Kidney (tissue), 14 donors: ENCODE results near the gene PNMA6E. TPM values are rescaled to one million over a fixed set of nuclear protein-coding genes. Genes with fewer than 3 reads are reported as not detected.

Experiments
- DNase-seq, 5 donors: peaks; one replicate each; pipeline ENCODE4 v3.0.0-alpha.2; 2013 to 2020
- FAIRE-seq: peaks from 2 replicates; lab custom pipeline; 2012; peaks lifted over from hg19 to GRCh38; lab: Jason Lieb, UNC
- H3K27ac ChIP-seq, 2 donors: one replicate each; pipeline ENCODE4 v1.7.0; 2013; ENCODE audit warnings: low read depth in 2 of 2, low read length in 2 of 2, inconsistent platforms in 1 of 2
- H3K27me3 ChIP-seq: one replicate; pipeline ENCODE4 v1.7.1; 2013; ENCODE audit warnings: low read length, inconsistent platforms; ENCODE audit not compliant: control insufficient read depth, insufficient read depth
- H3K36me3 ChIP-seq, 3 donors: one replicate each; pipeline versions ENCODE4 v1.7.0 to v1.7.1; 2013; ENCODE audit warnings: low read length in 3 of 3, control low read depth in 1 of 3, inconsistent platforms in 1 of 3; ENCODE audit not compliant: insufficient read depth in 3 of 3, control insufficient read depth in 2 of 3
- H3K4me1 ChIP-seq, 3 donors: one replicate each; pipeline versions ENCODE4 v1.7.0 to v1.7.1; 2013; ENCODE audit warnings: low read length in 3 of 3, inconsistent platforms in 1 of 3, low read depth in 1 of 3; ENCODE audit not compliant: control insufficient read depth in 2 of 3, insufficient read depth in 2 of 3
- H3K4me3 ChIP-seq, 3 donors: one replicate each; pipeline versions ENCODE4 v1.7.0 to v1.8.1; 2013; ENCODE audit warnings: low read length in 3 of 3, control low read depth in 1 of 3, inconsistent platforms in 1 of 3
- H3K9ac ChIP-seq, 3 donors: one replicate each; pipeline versions ENCODE4 v1.7.0 to v1.7.1; 2013; ENCODE audit warnings: low read length in 3 of 3, control low read depth in 1 of 3, inconsistent platforms in 1 of 3
- H3K9me3 ChIP-seq, 3 donors: one replicate each; pipeline versions ENCODE4 v1.7.0 to v1.7.1; 2013; ENCODE audit warnings: low read length in 3 of 3, control low read depth in 1 of 3, inconsistent platforms in 1 of 3; ENCODE audit not compliant: control insufficient read depth in 2 of 3, insufficient read depth in 1 of 3
- intact Hi-C: fragments of 100-400 bp; cut with DNase I; formaldehyde crosslinking; loops from one replicate; pipeline ENCODE4 v1.11.1; 2022
- polyA plus RNA-seq: library from polyadenylated mRNA; stranded (reverse); fragments of 350-450 nt; fragmentation: Illumina TruSeq; extraction: RNeasy Lipid Tissue Mini Kit (QIAGEN cat#74804); gene quantifications from one replicate; pipeline ENCODE4 v1.2.3, GENCODE V29; 2014; ENCODE audit warnings: low read depth, low replicate concordance; ENCODE audit not compliant: insufficient read depth
- total RNA-seq: library from RNA; stranded (reverse); fragmentation: NEBNext Ultra II Directional; extraction: Animal tissue kit (Norgen Biotek cat#: 25700); gene quantifications from one replicate; pipeline ENCODE4 v1.2.1, GENCODE V29; 2021
- TF ChIP-seq, protein P1 (sequence below): IDR thresholded peaks from 3 replicates; pipeline ENCODE4 v1.5.1; 2012; ENCODE audit warnings: mild to moderate bottlenecking, moderate library complexity, borderline replicate concordance; ENCODE audit not compliant: insufficient read depth; ENCODE audit errors: extremely low read depth
- donor health status: control.
- donor health status: control.
- donor health status: control.
- donor health status: control.
- donor health status: control.
- donor health status: DM: yes; HTN: yes; CAD: no.
- donor health status: Normal renal cell carcinoma (clear cell type).

The PNMA6E gene
- total and polyA plus RNA-seq, 2 donors from 2014 or later: not detected

DNA sequence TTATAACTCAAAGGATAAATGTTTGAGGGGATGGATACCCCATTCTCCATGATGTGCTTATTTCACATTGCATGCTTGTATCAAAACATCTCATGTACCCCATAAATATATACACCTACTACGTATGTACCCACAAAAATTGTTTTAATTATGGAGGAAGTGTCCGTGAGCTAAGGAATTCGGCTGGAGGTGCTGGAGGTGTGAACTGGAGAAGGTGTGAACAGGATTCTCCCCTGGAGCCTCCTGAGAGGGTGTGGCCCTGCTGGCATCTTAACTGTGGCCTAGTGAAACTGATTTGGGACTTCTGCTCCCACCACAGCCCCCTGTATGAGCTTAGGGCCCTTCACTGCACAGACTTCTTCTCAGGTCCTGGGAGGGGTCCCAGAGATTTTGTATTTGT, 23.4 kb downstream of the PNMA6E start:
- H3K27ac ChIP-seq: no peak overlapping the region
- intact Hi-C loops: no loop called here
- peaks cover 0 to 4% (median 0%) of the 10 kb centered on the region in 3 donors for H3K9me3 ChIP-seq
- DNase-seq (no peak), FAIRE-seq (no peak)
- no peak overlapping the region for H3K9ac ChIP-seq
- H3K27me3 ChIP-seq: no peaks in the 10 kb centered on the region
- TF ChIP-seq, protein P1, sequence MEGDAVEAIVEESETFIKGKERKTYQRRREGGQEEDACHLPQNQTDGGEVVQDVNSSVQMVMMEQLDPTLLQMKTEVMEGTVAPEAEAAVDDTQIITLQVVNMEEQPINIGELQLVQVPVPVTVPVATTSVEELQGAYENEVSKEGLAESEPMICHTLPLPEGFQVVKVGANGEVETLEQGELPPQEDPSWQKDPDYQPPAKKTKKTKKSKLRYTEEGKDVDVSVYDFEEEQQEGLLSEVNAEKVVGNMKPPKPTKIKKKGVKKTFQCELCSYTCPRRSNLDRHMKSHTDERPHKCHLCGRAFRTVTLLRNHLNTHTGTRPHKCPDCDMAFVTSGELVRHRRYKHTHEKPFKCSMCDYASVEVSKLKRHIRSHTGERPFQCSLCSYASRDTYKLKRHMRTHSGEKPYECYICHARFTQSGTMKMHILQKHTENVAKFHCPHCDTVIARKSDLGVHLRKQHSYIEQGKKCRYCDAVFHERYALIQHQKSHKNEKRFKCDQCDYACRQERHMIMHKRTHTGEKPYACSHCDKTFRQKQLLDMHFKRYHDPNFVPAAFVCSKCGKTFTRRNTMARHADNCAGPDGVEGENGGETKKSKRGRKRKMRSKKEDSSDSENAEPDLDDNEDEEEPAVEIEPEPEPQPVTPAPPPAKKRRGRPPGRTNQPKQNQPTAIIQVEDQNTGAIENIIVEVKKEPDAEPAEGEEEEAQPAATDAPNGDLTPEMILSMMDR: no peak
- peaks cover 0 to 7% (median 0%) of the 10 kb centered on the region in 3 donors for H3K4me1 ChIP-seq
- H3K4me3 ChIP-seq: no peak overlapping the region
- H3K36me3 ChIP-seq: no peaks in the 10 kb centered on the region

DNA sequence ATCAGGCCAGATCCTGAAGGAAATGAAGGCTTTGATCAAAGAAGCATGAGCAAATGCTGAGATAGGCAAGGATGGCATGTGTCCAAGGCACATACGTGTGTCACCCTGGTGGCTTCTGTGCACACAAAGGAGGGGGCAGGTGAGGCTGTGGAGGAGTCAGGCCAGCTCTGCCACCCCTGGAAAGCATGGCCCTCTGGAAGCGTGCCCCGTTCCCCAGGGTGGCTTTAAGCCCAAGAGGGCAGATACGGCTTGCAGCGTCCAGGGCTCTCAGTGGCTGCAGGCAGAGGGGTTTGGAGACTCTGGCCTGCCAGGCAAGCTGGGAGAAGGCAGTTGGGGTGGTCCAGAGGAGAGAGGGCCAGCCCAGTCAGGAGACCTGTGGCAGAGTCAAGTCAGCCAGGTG, 25.6 kb downstream of the PNMA6E start:
- Histone ChIP-seq H3K27me3 (no peaks in the 10 kb centered on the region), H3K4me1 (no peaks in the 10 kb centered on the region), H3K4me3 (no peak overlapping the region), H3K9me3 (no peaks in the 10 kb centered on the region), H3K27ac (no peak overlapping the region), H3K36me3 (no peaks in the 10 kb centered on the region), H3K9ac (no peak overlapping the region)
- intact Hi-C loops: no loop called here
- DNase-seq (no peak), FAIRE-seq (no peak)
- TF ChIP-seq, protein P1: no peak

DNA sequence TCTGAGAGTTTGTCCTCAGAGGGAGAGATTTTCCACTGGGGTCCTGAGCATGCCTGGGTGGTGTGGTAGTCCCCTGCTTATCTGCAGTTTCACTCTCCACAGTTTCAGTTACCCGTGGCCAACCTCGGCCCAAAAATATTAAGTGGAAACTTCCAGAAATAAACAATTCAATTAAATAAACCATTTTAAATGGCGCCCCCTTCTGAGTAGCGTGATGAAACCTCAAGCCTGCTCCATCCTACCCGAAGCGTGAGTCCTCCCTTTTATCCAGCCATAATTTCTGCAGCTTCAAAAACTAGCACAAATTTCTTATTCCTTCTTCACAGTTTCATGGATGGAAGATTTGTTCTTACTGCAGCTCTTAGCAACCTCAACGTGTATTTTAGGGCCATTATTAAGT, 26.7 kb downstream of the PNMA6E start:
- H3K27ac ChIP-seq: no peak overlapping the region
- intact Hi-C loops: no loop called here
- no peak overlapping the region for H3K4me3 ChIP-seq
- no peaks in the 10 kb centered on the region for H3K27me3 ChIP-seq
- no peaks in the 10 kb centered on the region for H3K4me1 ChIP-seq
- no peak overlapping the region for H3K9ac ChIP-seq
- FAIRE-seq (no peak), DNase-seq (no peak)
- TF ChIP-seq, protein P1: no peak
- H3K36me3 ChIP-seq: no peaks in the 10 kb centered on the region
- H3K9me3 ChIP-seq: no peaks in the 10 kb centered on the region

DNA sequence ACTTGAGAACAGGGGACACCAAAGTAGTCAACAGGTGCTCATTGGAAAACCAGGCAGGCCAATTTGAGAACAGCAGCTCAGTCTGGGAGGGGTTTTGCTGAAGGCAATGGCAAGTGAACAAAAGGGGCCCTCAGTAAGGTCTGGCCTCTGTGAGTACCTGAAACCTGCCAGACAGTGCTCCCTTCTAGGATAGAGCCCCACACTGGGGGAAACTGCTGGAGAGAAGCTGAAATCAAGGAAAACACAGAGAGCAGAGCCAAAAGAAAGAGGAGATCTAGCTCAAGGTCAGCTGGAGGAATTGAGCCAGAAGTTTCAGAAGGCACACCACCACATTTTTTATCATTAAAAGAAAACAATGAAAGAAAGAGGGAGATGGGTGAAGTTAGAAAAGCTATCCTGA, 28.2 kb downstream of the PNMA6E start:
- intact Hi-C loops: no loop called here
- H3K36me3 ChIP-seq: no peaks in the 10 kb centered on the region
- no peaks in the 10 kb centered on the region for H3K27me3 ChIP-seq
- no peak overlapping the region for H3K4me3 ChIP-seq
- TF ChIP-seq, protein P1: no peak
- H3K9ac ChIP-seq: no peak overlapping the region
- DNase-seq (no peak), FAIRE-seq (no peak)
- no peaks in the 10 kb centered on the region for H3K9me3 ChIP-seq
- H3K4me1 ChIP-seq: no peaks in the 10 kb centered on the region
- H3K27ac ChIP-seq: no peak overlapping the region
